ENCODE data around the gene CYREN.

The CYREN gene

GRCh38 chr7:135117096-135117495, 53.4 kb downstream of the CYREN start:
- Histone ChIP-seq H3K4me1 (ENCODE audit: control insufficient read depth, insufficient read depth, low read length) (no peaks in the 10 kb centered on the region), H3K9me3 (ENCODE audit: control insufficient read depth, low read length) (peaks cover 14% of the 10 kb centered on the region), H3K36me3 (ENCODE audit: control insufficient read depth, insufficient read depth, low read length, severe bottlenecking) (no peaks in the 10 kb centered on the region), H3K9ac (ENCODE audit: low read length) (no peak overlapping the region), H3K27me3 (replicated peaks; ENCODE audit: control insufficient read depth, insufficient read depth, low read length) (no peaks in the 10 kb centered on the region), H3K4me3 (ENCODE audit: low read length) (no peak overlapping the region)
- peak; percentile 1 for DNase-seq (ENCODE audit: low read depth)
